ENCODE measurements around the gene SMAD4. TPM values are rescaled to one million over a fixed set of nuclear protein-coding genes. Genes with fewer than 3 reads are reported as not detected.

SMAD4 gene
- total and polyA plus RNA-seq, 2 of the 8 experiments (the other 6 are each of a cell fraction or from before 2014, with no cell fraction given): 86.5 to 139 TPM

DNA sequence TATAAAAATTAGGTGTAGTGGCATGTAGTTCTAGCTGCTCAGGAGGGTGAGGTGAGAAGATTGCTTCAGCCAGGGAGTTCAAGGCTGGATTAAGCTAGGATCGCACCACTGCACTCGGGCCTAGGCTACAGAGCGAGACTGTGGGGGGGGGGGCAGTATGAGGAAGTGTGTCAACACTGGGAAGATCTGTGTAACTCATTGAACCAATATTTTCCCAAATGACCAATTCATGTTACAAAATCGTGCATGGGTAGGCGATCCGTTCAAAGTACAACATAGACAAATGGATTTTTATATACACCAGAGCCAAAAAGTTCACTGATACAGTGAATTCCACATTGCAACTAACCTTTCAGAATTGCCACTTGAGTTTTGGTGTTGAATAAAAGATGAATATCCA is 8.1 kb downstream of the SMAD4 start:
- Histone ChIP-seq H3K23me2 (ENCODE audit: low read depth, low read length) (no peaks in the 10 kb centered on the region), H3K18ac (ENCODE audit: extremely low read depth, low read length) (no peak overlapping the region), H3K4me1 (replicated peaks in 1 of 4; ENCODE audit: control insufficient read depth in 3 of 4, insufficient read depth in 4 of 4, low read length in 3 of 4) (peaks cover 0 to 20% (median 14%) of the 10 kb centered on the region in 4 experiments; a peak in 4 of 7 replicates), H3K79me1 (ENCODE audit: low read depth, low read length) (no peaks in the 10 kb centered on the region; the same call in 1 of the 2 replicates), H2AFZ (ENCODE audit: low read length) (no peak overlapping the region), H4K8ac (ENCODE audit: extremely low read depth, insufficient read depth, low read length) (no peak overlapping the region), H3K23ac (ENCODE audit: insufficient read length) (no peak overlapping the region), H2BK120ac (replicated peaks; ENCODE audit: low read depth, low read length) (no peak overlapping the region), H4K5ac (ENCODE audit: insufficient read length, low read depth, low read length) (no peak overlapping the region), H2BK15ac (ENCODE audit: low read length) (no peak overlapping the region), H3K14ac (ENCODE audit: insufficient read length) (no peak overlapping the region), H3K79me2 (ENCODE audit: control insufficient read depth in 1 of 2, insufficient read depth in 2 of 2, low read length in 2 of 2) (peaks cover 50 to 99% of the 10 kb centered on the region in 2 experiments), H2BK5ac (ENCODE audit: low read depth, low read length) (peak overlapping the region; percentile 31; the same call in 1 of the 2 replicates), H3K4me3 (ENCODE audit: extremely low read depth in 1 of 4, insufficient read depth in 2 of 4, low read depth in 3 of 4, low read length in 4 of 4) (no peak overlapping the region), H4K20me1 (replicated peaks in 1 of 2; ENCODE audit: control insufficient read depth in 1 of 2, insufficient read depth in 2 of 2, low read length in 2 of 2) (peaks cover 9 to 15% of the 10 kb centered on the region in 2 experiments), H3K27ac (ENCODE audit: low read depth, low read length) (no peak overlapping the region), H3K9ac (replicated peaks in 1 of 4; ENCODE audit: extremely low read depth in 1 of 4, low read depth in 3 of 4, low read length in 3 of 4) (no peak overlapping the region), H3K9me3 (ENCODE audit: insufficient read depth in 2 of 2, low read depth in 1 of 2, low read length in 1 of 2) (no peaks in the 10 kb centered on the region), H3K27me3 (replicated peaks in 1 of 4; ENCODE audit: control insufficient read depth in 3 of 4, extremely low read depth in 1 of 4, insufficient read depth in 3 of 4, low read length in 3 of 4) (no peaks in the 10 kb centered on the region), H3K36me3 (ENCODE audit: control insufficient read depth in 2 of 4, insufficient read depth in 4 of 4, low read length in 3 of 4) (no peaks in the 10 kb centered on the region), H2BK12ac (ENCODE audit: low read depth, low read length) (no peak overlapping the region), H3K56ac (replicated peaks; ENCODE audit: insufficient read length, low read depth, low read length) (no peak overlapping the region), H3K4ac (replicated peaks; ENCODE audit: insufficient read length, low read depth, low read length) (no peak overlapping the region), H3K4me2 (ENCODE audit: insufficient read depth in 1 of 2, low read depth in 2 of 2, low read length in 2 of 2) (no peak overlapping the region), H2BK20ac (ENCODE audit: low read length) (no peak overlapping the region), H4K91ac (replicated peaks; ENCODE audit: insufficient read length, low read length) (no peak overlapping the region), H2AK5ac (ENCODE audit: low read depth, low read length) (no peak overlapping the region)
- CTCF ChIA-PET (ENCODE audit: partially characterized antibody): interaction anchor here (0.8 to 1.9 kb wide), 5 partner anchors 8 to 30 kb away, joined by 3 to 4 read pairs (median 4); no protein-coding TSS in a partner anchor
- DNase-seq (ENCODE audit: low read depth in 1 of 2, low spot score in 2 of 2): no peak
- TF ChIP-seq BACH1 (IDR thresholded peaks at IDR 0.05; ENCODE audit: low read length): no peak
- peak; percentile 32; the same call in 1 of the 2 replicates for TF ChIP-seq POLR2AphosphoS5 (IDR thresholded peaks at IDR 0.05; ENCODE audit: low read depth, low read length)
- TF ChIP-seq TCF12 (IDR thresholded peaks at IDR 0.05; ENCODE audit: low read depth, low read length): no peak
- POLR2A ChIA-PET (ENCODE audit: partially characterized antibody): interaction anchor here (2.4 to 2.5 kb wide), 2 partner anchors 9 to 70 kb away, joined by 9 to 16 read pairs; partner anchors contain the start of genes ELAC1 and SMAD4
- WGBS, 2 experiments (ENCODE audit: extremely low coverage in 1 of 2, insufficient coverage in 1 of 2, insufficient read length in 1 of 2, insufficient replicate concordance in 2 of 2, low coverage in 1 of 2, low lambda C conversion rate in 2 of 2, missing lambda C conversion rate in 1 of 2): 91% methylated on average over 6 of the region's 6 CpGs; no CpG with 5 or more reads in 1 of the 2 experiments
- FAIRE-seq: no peak

All from H1 (cell line).